GM18502 (cell line): ENCODE data around the gene GRIPAP1.
"Not testable (repeated sequence)": the region's sequence is repeated elsewhere in the genome, so short reads cannot be mapped to it uniquely, and the experiment has no call there.

ENCODE experiments used
- ATAC-seq: cut with Tn5 transposase; IDR thresholded peaks from one replicate; pipeline ENCODE4 v1.9.1; 2021; ENCODE audit warnings: mild to moderate bottlenecking; ENCODE audit not compliant: unreplicated experiment, poor library complexity

Gene GRIPAP1

GRCh38 chrX:48998391-48998790 is 3.7 kb downstream of the GRIPAP1 start:
- ATAC-seq, result no peak

- no peak for ATAC-seq
Measured at GRCh38 chrX:48997865-48998264, 4.2 kb downstream of the GRIPAP1 start.

GRCh38 chrX:48997455-48997854 is 4.6 kb downstream of the GRIPAP1 start:
- no peak for ATAC-seq

DNA sequence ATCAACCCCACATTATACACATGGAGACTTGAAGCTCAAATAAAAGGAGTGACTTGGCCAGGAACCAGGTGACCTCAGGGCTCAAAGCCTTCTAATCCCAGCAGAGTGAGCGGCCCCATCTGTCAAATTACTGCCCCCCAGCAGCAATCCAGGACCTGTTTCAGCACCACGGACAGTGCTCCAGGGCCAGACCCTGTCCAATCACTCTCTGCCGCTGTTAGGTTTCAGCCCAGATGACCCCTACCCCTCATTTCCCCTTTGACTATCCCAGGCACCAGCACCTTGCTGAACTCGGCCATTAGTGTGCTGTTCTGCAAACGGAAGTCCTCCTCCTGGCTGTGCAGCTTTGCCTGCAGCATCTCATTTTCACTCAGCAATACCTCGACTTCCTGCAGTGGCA is 5.1 kb downstream of the GRIPAP1 start:
- ATAC-seq, result no peak

GRCh38 chrX:48992341-48992740 is 9.7 kb downstream of the GRIPAP1 start:
- ATAC-seq, result no peak

- no peak for ATAC-seq
Measured at GRCh38 chrX:48989483-48989882, 12.6 kb downstream of the GRIPAP1 start.

- no peak for ATAC-seq
Measured at GRCh38 chrX:48983896-48984295, 18.2 kb downstream of the GRIPAP1 start.

DNA sequence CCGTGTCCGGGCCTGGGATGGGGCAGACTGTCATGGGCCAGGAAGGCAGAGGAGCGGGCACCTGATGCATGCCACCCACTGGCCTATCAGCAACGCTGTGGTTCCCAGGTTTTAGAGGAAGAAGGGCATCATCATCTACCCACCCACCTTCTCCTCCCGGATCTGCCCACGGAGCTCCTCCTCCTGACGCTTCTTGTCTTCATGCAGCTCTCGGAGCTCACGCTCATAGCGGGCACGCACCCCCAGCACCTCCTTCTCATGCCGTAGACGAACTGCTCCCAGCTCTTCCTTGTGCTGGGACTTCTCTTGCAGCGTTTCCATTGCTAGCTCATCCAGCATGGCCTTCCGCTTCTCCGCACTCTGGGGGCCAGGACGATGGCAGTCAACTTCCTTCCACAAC is 19.0 kb downstream of the GRIPAP1 start:
- ATAC-seq, result no peak

- ATAC-seq, result no peak
Measured at GRCh38 chrX:48981178-48981577, 20.9 kb downstream of the GRIPAP1 start.

- not testable (repeated sequence) for ATAC-seq
Measured at GRCh38 chrX:48980341-48980740, 21.7 kb downstream of the GRIPAP1 start.

- no peak for ATAC-seq
Measured at GRCh38 chrX:48978226-48978625, 23.8 kb downstream of the GRIPAP1 start.

DNA sequence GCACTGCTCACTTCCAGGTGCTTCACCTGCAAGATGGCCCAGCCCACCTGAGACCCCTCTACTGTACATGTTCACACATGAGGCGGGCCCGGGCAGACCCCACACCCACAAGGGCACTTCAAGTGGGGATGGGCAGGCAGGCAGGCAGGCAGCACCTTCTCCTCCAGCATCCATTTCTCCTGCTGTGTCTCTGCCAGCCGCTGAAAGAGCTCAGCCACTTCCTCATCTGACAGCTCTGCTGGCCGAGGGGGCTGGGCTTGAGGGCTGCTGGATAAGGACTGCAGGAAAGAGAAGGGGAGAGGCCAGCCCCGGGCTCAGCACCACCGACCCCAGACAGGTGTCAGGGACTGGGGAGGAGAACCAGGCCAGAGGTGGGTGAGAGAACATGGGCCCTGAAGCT is 26.0 kb downstream of the GRIPAP1 start:
- ATAC-seq, result no peak

GRCh38 chrX:48975541-48975940 is 26.5 kb downstream of the GRIPAP1 start:
- ATAC-seq, result no peak

- ATAC-seq, result no peak
Measured at GRCh38 chrX:48975041-48975440, 27.0 kb downstream of the GRIPAP1 start.

DNA sequence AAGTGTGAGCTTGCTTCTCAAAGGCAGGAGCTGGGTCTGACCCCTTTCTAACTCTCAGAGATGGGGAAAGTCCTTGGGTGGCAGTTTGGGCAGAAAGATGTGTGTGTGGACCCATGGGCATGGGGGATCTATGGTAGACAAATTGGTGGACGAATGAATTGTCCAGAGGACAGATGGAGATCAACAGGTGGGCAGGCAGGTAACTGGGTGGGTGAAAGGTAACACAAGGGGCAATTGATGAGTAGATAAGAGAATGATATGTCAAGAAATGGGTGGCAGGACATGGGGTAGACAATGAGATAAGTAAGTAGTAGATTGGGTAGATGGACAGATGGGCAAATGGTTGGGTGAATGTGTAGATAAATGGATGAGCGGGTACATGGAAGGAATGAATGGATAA is 27.5 kb downstream of the GRIPAP1 start:
- ATAC-seq, result no peak

GRCh38 chrX:48974033-48974432 is 28.0 kb downstream of the GRIPAP1 start:
- no peak for ATAC-seq

DNA sequence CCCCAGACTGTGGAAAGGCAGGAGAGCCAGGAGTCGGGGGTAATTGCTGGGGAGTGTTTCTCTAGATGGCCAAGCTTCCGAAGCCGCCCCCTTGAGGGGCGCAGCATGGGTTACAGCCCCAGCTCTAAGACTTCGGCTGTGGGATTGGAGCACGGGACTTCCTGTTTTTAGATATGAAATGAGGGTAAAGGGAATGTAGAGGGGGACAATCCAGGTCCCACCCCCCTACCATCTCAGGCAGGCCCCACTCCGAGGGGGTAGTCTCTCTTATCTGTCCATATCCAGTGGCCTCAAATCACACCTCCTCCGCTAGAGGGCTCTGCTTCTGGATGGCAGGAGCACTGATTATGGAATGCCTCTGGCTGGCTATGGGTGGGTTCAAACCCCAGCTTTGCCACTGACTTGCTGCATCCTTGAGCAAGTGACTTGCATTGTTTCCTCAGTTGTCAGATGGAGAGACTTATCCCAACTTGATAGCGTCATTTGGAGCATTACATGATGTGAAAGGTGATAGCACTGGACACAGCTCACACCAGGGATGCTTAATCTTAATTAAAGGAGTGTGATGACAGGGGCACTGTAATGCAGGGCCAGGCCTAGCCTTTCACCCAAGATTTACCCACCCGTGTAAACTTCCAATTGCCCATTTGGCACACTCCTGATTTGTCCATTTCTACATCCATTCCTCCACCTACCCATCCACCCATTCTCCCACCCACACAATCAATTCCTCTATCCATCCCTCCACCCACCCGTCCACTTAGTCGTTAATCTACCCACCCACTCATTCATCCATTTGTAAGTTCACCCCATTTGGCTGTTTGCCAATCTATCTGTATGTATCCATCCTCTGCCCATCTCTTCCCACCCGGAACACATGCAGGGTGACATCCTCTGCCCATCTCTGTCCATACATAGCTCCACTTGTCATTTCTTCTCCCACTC is 29.6 kb downstream of the GRIPAP1 start:
- ATAC-seq, result no peak

DNA sequence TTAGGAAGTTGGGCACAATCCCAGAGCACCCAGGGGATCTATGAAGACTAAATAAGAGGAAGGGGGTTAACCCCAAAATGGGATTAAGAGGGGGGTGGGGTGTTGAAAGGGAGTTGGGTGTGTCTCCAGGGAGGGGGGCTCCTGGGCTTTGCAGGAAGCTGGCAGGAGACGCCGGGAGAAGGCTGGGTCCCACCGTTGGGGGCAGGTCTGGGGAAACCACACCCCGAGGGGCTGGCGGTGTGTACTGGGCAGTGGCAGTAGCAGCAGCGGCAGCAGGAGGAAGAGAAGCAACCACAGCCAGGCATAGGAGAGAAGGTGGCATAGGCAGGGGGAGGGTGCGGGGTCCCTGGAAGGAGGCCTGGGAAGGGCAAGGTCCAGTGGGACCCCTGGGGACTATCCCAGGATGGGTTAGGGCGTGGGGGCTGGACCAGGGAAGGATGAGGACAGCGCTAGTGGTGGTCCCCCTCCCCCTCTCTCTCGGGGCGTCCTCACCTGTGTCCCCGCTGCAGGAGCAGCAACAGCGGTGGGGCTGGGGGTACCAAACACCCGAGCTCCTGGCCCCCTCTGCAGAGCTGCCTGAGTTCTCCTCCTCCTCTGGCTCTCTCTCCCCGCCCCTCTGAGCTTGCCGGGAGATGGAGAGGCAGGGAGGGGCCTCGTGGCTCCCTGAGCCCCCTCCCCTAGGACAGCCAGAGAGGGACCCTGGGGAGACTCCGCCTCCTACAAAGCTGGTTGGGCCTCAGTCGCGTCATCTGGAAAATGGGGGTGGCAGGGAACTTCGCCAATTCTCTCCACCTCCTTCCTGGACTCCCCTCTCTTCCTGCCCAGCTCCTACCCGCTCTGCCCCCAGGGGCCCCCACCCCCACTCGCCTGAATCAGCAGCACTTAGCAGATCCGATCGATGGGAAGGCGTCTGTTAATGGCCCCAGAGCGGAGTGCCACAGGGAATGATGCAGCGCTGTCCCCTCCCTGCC is 30.5 kb downstream of the GRIPAP1 start, which contains the start of gene KCND1:
Gene KCND1 (minus strand): TSS at position 596 of the 971 bp plus-strand sequence. CDS start 1,573 bp downstream, outside the sequence.
- ATAC-seq, result no peak

DNA sequence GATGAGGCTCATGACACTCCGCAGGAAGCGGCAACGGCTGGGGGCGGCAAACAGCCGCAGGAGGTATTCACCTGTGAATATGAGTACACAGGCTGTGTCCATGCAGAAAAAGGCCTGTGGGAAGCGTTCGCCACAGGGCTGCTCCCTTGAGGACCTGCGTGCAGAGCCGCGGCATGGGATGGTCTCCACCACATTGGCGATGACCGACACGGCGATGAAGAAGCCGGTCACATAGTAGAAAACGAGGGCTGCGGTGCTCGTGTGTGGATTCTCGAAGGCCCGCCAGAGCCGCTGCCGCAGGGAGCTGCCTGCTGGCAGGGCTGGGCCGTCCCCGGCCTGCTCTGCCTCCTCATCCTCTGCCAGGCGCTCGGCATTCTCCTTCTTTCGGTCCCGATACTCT is 32.6 kb downstream of the GRIPAP1 start:
- ATAC-seq, result no peak

DNA sequence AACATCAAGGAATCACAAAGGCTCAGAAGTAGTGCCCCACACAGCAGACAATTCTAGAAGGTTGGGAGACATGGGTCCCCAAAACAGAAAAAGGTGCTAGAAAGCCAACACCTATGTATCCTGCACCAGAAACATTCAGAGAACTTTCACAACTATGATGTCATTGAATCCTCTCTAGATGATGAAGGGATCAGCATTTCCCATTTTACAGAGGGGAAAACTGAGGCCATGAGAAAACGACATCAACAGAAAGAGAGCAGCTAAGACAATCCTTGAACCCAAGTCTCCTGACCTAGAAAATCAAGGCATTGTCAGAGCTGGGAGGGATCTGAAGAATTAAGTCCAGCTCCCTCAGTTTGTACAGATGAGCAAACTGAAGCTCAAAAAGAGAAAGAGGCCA is 33.7 kb downstream of the GRIPAP1 start:
- no peak for ATAC-seq
